A673 (cell line): Measurements from ENCODE around the gene SRCIN1. TPM values are rescaled to one million over a fixed set of nuclear protein-coding genes. Genes with fewer than 3 reads are reported as not detected.

Experiments used
- BruUV-seq: library from RNA; stranded (reverse); fragments of 400-500 nt; replicated peaks from 2 replicates; lab custom pipeline; 2021; lab: Mats Ljungman, UMichigan
- CTCF ChIA-PET: fragments of 300-600 bp; sonication (Branson Sonifier 250); formaldehyde crosslinking; loops from one replicate; lab custom pipeline; 2022; ENCODE audit warnings: antibody characterized with exemption; lab: Charles Lee
- POLR2A ChIA-PET: fragments of 300-600 bp; sonication (Branson Sonifier 250); formaldehyde crosslinking; loops from one replicate; lab custom pipeline; 2022; ENCODE audit warnings: antibody characterized with exemption; ENCODE audit not compliant: low non-redundant PET; lab: Charles Lee
- DNase-seq: peaks from one replicate; pipeline ENCODE4 v3.0.0-alpha.2; 2015; ENCODE audit warnings: low spot score
- H3K27ac ChIP-seq: fragments of 200-600 bp; sonication (generic); 2 replicates; pipeline ENCODE4 v1.5.1; 2016; ENCODE audit warnings: mixed run types, low read depth, mild to moderate bottlenecking, mixed read lengths, antibody characterized with exemption, low read length; ENCODE audit not compliant: poor library complexity, severe bottlenecking
- H3K27me3 ChIP-seq: fragments of 200-600 bp; sonication (generic); replicated peaks from 2 replicates; pipeline ENCODE4 v1.6.1; 2017; ENCODE audit warnings: mixed run types, low read depth, mild to moderate bottlenecking, mixed read lengths, antibody characterized with exemption, low read length; ENCODE audit not compliant: insufficient read depth, poor library complexity
- H3K36me3 ChIP-seq: fragments of 200-600 bp; sonication (generic); 2 replicates; pipeline ENCODE4 v1.6.1; 2016; ENCODE audit warnings: mixed run types, mild to moderate bottlenecking, mixed read lengths, antibody characterized with exemption, low read length; ENCODE audit not compliant: insufficient read depth, poor library complexity, severe bottlenecking
- H3K4me1 ChIP-seq: fragments of 200-600 bp; sonication (generic); 2 replicates; pipeline ENCODE4 v1.6.1; 2017; ENCODE audit warnings: mixed run types, mild to moderate bottlenecking, mixed read lengths, antibody characterized with exemption, low read length; ENCODE audit not compliant: insufficient read depth, poor library complexity, severe bottlenecking
- H3K4me3 ChIP-seq: fragments of 200-600 bp; sonication (generic); 2 replicates; pipeline ENCODE4 v1.5.1; 2016; ENCODE audit warnings: low read depth, mixed run types, mild to moderate bottlenecking, mixed read lengths, low read length; ENCODE audit not compliant: poor library complexity, severe bottlenecking
- H3K9me3 ChIP-seq: fragments of 200-600 bp; sonication (generic); 2 replicates; pipeline ENCODE4 v1.6.1; 2016; ENCODE audit warnings: mixed run types, low read depth, mild to moderate bottlenecking, mixed read lengths, antibody characterized with exemption, low read length; ENCODE audit not compliant: poor library complexity, severe bottlenecking
- EZH2 ChIP-seq: fragments of 200-600 bp; sonication (generic); IDR thresholded peaks from 2 replicates; pipeline ENCODE4 v1.6.1; 2017; ENCODE audit warnings: borderline replicate concordance, low read depth, mild to moderate bottlenecking, mixed read lengths, antibody characterized with exemption, low read length; ENCODE audit not compliant: poor library complexity, severe bottlenecking
- intact Hi-C: fragments of 100-400 bp; cut with micrococcal nuclease; formaldehyde crosslinking; loops from one replicate; pipeline ENCODE4 v1.10.0; 2022; ENCODE audit not compliant: unreplicated experiment
- total RNA-seq: library from RNA; stranded (reverse); gene quantifications from 2 replicates; pipeline ENCODE4 v1.2.3, GENCODE V29; 2021
- TF ChIP-seq, protein P1 (sequence below): fragments of 300-800, 200-600 bp; sonication (generic); conservative IDR thresholded peaks from 2 replicates; pipeline ENCODE4 v1.5.1; 2017; ENCODE audit warnings: low read depth, mild to moderate bottlenecking, antibody characterized with exemption, low read length, moderate library complexity, mixed read lengths

SRCIN1 gene
- total RNA-seq, 1 experiment from 2014 or later, result 1.6 TPM

DNA sequence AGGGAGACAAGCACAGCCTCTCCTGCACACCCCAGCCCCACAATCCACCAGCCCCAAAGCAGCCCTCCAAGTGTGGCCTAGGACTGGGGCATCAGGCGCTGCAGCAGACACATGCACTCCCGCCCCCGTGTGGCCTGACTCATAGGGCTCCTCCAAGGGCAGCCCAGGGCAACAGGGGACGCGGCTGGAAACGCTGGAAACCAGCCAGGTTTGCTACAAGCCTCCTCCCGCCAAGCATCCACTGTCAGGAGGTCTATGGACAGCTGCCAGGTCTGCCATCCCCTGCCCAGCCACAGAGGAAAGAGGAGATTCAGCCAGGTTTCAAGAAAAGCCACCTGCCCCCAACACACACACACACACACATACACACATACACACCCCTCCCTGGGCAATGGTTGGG is 25.8 kb downstream of the SRCIN1 start:
- no peak overlapping the region for H3K27ac ChIP-seq
- DNase-seq, result no peak

GRCh38 chr17:38579083-38579480 is 26.7 kb downstream of the SRCIN1 start:
- TF ChIP-seq, protein P1, sequence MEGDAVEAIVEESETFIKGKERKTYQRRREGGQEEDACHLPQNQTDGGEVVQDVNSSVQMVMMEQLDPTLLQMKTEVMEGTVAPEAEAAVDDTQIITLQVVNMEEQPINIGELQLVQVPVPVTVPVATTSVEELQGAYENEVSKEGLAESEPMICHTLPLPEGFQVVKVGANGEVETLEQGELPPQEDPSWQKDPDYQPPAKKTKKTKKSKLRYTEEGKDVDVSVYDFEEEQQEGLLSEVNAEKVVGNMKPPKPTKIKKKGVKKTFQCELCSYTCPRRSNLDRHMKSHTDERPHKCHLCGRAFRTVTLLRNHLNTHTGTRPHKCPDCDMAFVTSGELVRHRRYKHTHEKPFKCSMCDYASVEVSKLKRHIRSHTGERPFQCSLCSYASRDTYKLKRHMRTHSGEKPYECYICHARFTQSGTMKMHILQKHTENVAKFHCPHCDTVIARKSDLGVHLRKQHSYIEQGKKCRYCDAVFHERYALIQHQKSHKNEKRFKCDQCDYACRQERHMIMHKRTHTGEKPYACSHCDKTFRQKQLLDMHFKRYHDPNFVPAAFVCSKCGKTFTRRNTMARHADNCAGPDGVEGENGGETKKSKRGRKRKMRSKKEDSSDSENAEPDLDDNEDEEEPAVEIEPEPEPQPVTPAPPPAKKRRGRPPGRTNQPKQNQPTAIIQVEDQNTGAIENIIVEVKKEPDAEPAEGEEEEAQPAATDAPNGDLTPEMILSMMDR, result no peak
- TF ChIP-seq EZH2, result no peak
- Histone ChIP-seq H3K4me3 (no peak overlapping the region), H3K27ac (no peak overlapping the region), H3K27me3 (peaks cover 17% of the 10 kb centered on the region), H3K4me1 (no peaks in the 10 kb centered on the region), H3K9me3 (no peaks in the 10 kb centered on the region), H3K36me3 (no peaks in the 10 kb centered on the region)
- POLR2A ChIA-PET, result no interaction called here
- BruUV-seq, result no TSS peak
- CTCF ChIA-PET, result no interaction called here
- intact Hi-C loops, result no loop called here
- no peak for DNase-seq

More for the DNA sequence above, 25.8 kb downstream of the SRCIN1 start:
- ChIA-PET CTCF (no interaction called here), POLR2A (no interaction called here)
- peaks cover 14% of the 10 kb centered on the region for H3K27me3 ChIP-seq
- H3K36me3 ChIP-seq, result no peaks in the 10 kb centered on the region
- TF ChIP-seq EZH2, result no peak
- TF ChIP-seq, protein P1, result no peak
- no TSS peak for BruUV-seq
- H3K4me3 ChIP-seq, result no peak overlapping the region
- intact Hi-C loops, result no loop called here
- no peaks in the 10 kb centered on the region for H3K4me1 ChIP-seq
- no peaks in the 10 kb centered on the region for H3K9me3 ChIP-seq

GRCh38 chr17:38578229-38579082 is 27.3 kb downstream of the SRCIN1 start:
- Histone ChIP-seq H3K4me3 (no peak overlapping the region), H3K9me3 (no peaks in the 10 kb centered on the region), H3K27me3 (peaks cover 23% of the 10 kb centered on the region), H3K27ac (no peak overlapping the region), H3K36me3 (no peaks in the 10 kb centered on the region), H3K4me1 (no peaks in the 10 kb centered on the region)
- no peak for TF ChIP-seq EZH2
- TF ChIP-seq, protein P1, result no peak
- POLR2A ChIA-PET, result no interaction called here
- intact Hi-C loops, result no loop called here
- no TSS peak for BruUV-seq
- CTCF ChIA-PET, result no interaction called here
- DNase-seq, result no peak
